ENCODE data around the gene FAM83B.

Gene FAM83B

GRCh38 chr6:54980511-54981275 lies 134.1 kb downstream of the FAM83B start:
- no peak overlapping the region for H3K4me3 ChIP-seq (ENCODE audit: low read depth, low read length)
- in situ Hi-C loops (cut with HindIII; ENCODE audit: low sequenced_read_pairs), result no loop called here
- no peak for TF ChIP-seq CTCF (IDR thresholded peaks at IDR 0.05; ENCODE audit: low read depth, low read length)
- DNase-seq (ENCODE audit: low read depth, low spot score), result peak; percentile 38

GRCh38 chr6:54981276-54981609 lies 134.7 kb downstream of the FAM83B start:
- no peak for DNase-seq (ENCODE audit: low read depth, low spot score)
- in situ Hi-C loops (cut with HindIII; ENCODE audit: low sequenced_read_pairs), result no loop called here
- H3K4me3 ChIP-seq (ENCODE audit: low read depth, low read length), result no peak overlapping the region
- TF ChIP-seq CTCF (IDR thresholded peaks at IDR 0.05; ENCODE audit: low read depth, low read length), result no peak

- DNase-seq (ENCODE audit: low read depth, low spot score), result peak; percentile 50
- no peak for TF ChIP-seq CTCF (IDR thresholded peaks at IDR 0.05; ENCODE audit: low read depth, low read length)
- in situ Hi-C loops (cut with HindIII; ENCODE audit: low sequenced_read_pairs), result no loop called here
- H3K4me3 ChIP-seq (ENCODE audit: low read depth, low read length), result no peak overlapping the region
Measured at GRCh38 chr6:54981647-54982046, 135.1 kb downstream of the FAM83B start.

GRCh38 chr6:54987633-54988290 lies 141.2 kb downstream of the FAM83B start:
- H3K4me3 ChIP-seq (ENCODE audit: low read depth, low read length), result no peak overlapping the region
- no peak for TF ChIP-seq CTCF (IDR thresholded peaks at IDR 0.05; ENCODE audit: low read depth, low read length)
- in situ Hi-C loops (cut with HindIII; ENCODE audit: low sequenced_read_pairs), result no loop called here
- no peak for DNase-seq (ENCODE audit: low read depth, low spot score)

- H3K4me3 ChIP-seq (ENCODE audit: low read depth, low read length), result no peak overlapping the region
- in situ Hi-C loops (cut with HindIII; ENCODE audit: low sequenced_read_pairs), result no loop called here
- no peak for TF ChIP-seq CTCF (IDR thresholded peaks at IDR 0.05; ENCODE audit: low read depth, low read length)
- no peak for DNase-seq (ENCODE audit: low read depth, low spot score)
Measured at GRCh38 chr6:54988576-54988975, 142.0 kb downstream of the FAM83B start.

GRCh38 chr6:54990001-54990400 lies 143.4 kb downstream of the FAM83B start:
- no peak for TF ChIP-seq CTCF (IDR thresholded peaks at IDR 0.05; ENCODE audit: low read depth, low read length)

More at GRCh38 chr6:54990001-54990400, 143.4 kb downstream of the FAM83B start:
- in situ Hi-C loops (cut with HindIII; ENCODE audit: low sequenced_read_pairs), result no loop called here
- H3K4me3 ChIP-seq (ENCODE audit: low read depth, low read length), result no peak overlapping the region
- no peak for DNase-seq (ENCODE audit: low read depth, low spot score)
